GM12864 (cell line): ENCODE data around the gene NRARP.
A peak's percentile ranks its signal among the peaks of the same experiment; 100 is the strongest.

Experiments used
- DNase-seq: peaks from one replicate; pipeline ENCODE4 v3.0.0-alpha.2; 2011; ENCODE audit warnings: low read depth
- H3K4me3 ChIP-seq: 2 replicates; pipeline ENCODE4 v1.5.1; 2011; ENCODE audit warnings: mild to moderate bottlenecking, low read depth, low read length, control low read depth
- TF ChIP-seq, protein P1 (sequence below): IDR thresholded peaks from 2 replicates; pipeline ENCODE4 v1.5.1; 2011; ENCODE audit warnings: low read depth, mild to moderate bottlenecking, moderate library complexity, low read length, control low read depth, inconsistent platforms; ENCODE audit errors: missing control alignments

The NRARP gene

DNA sequence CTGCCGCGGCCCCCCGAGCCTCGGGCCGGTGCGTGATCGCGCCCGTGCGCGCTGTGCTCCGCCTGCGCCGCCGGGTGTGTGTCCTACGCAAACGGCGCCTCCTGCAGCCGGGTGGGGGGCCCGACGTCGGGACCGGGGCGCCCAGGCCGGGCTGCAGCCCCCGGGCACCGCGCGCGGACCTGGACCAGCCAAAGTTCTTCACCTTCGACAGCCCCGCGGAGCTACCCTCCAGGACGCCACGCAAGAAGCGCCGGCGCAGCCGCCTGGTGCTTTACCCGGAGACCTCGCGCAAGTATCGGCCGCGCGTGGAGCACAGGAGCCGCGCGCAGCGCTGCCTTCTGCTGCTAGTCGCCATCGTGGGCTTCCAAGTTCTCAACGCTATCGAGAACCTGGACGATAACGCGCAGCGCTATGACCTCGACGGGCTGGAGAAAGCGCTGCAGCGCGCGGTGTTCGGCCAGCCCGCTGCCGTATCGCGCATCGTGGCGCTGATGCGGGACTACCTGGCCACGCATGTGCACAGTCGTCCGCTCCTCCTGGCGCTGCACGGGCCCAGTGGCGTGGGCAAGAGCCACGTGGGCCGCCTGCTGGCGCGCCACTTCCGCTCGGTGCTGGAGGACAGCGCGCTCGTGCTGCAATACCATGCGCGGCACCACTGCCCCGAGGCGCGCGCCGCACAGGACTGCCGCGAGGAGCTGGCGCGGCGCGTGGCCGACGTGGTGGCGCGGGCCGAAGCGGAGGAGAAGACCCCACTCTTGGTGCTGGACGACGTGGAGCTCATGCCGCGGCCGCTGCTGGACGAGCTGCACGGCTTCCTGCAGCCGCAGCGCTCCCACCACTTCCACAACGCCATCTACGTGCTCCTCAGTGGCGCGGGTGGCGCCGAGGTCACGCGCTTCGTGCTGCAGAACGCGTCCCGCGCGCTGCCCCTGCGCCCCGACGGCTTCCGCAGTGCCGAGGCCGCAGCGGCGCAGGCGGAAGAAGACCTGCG is 23.1 kb downstream of the NRARP start:
- TF ChIP-seq, protein P1, sequence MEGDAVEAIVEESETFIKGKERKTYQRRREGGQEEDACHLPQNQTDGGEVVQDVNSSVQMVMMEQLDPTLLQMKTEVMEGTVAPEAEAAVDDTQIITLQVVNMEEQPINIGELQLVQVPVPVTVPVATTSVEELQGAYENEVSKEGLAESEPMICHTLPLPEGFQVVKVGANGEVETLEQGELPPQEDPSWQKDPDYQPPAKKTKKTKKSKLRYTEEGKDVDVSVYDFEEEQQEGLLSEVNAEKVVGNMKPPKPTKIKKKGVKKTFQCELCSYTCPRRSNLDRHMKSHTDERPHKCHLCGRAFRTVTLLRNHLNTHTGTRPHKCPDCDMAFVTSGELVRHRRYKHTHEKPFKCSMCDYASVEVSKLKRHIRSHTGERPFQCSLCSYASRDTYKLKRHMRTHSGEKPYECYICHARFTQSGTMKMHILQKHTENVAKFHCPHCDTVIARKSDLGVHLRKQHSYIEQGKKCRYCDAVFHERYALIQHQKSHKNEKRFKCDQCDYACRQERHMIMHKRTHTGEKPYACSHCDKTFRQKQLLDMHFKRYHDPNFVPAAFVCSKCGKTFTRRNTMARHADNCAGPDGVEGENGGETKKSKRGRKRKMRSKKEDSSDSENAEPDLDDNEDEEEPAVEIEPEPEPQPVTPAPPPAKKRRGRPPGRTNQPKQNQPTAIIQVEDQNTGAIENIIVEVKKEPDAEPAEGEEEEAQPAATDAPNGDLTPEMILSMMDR, result no peak
- DNase-seq, result no peak
- H3K4me3 ChIP-seq, result peak overlapping the region; percentile 69

DNA sequence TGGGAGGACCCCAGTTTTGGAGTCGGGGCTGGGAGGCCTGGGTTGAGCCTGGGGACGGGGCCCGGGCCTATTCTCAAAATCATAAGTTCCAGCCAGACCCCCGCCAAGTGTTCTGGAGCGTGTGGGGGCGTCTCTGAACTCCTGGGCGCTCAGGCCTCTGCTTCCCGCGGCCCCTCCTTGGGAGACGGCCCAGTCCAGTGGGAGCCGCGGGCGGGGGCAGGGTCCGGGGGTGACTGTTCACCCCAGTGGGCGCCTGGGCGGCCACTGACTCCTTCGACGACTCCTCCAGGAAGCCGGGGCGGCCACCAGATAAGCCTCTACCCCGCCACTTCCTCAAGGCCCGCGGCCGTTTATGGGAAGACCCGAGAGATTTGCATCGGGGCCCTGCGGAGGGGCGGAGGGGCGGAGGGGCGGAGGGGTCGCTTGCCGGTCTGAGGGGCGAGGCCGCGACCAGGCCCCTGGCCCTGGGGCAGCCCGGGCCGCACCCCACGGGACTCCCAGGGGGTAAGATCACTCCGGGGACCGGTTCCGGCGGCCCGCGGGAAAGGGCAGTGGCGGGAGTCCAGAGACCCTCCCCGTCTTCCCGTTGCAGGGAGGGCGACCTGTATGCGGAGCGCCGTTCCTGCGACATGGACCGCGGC is 23.9 kb downstream of the NRARP start:
- TF ChIP-seq, protein P1, result no peak
- peak overlapping the region; percentile 69 for H3K4me3 ChIP-seq
- DNase-seq, result no peak

DNA sequence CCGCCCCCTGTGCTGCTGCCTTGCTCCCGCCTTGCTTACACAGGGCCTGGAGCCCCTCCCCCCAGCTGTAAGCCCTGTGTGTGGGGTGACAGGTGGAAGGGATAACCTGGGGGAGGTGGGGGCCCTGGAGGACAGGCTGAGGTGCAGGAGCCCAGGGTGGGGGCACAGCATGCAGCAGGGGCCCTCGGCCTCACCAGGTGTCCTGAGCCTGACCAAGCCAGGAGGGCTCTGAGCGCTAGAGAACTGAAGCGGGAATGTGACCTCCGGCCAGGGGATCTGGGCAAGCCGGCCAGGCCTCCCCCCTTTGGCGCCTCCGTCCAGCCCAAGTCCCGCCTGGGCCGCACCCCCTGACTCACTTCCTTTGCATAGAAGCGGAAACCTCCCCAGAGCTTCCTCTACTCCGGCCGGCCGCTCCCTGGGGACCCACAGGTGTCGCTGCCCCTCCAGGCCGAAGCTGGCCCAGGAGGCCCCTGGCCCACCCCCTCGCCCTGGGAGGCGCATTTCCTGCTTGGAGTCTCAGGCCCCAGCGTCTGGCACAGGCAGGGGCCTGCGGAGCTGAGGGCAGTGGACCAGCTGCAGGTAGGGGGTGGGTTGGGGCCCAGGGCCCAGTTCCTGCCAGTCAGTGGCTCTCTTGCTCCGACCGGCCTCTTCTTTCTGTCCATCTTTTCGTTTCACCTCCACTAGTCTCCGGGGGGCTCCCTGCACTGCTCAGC is 24.6 kb downstream of the NRARP start, which contains the start of gene TOR4A:
Gene TOR4A, plus strand, starts transcription at position 398 of the 713 bp plus-strand sequence. CDS start 964 bp downstream, outside the sequence.
- no peak for DNase-seq
- H3K4me3 ChIP-seq, result peak within 1 kb of the TSS; percentile 69
- TF ChIP-seq, protein P1, result no peak

DNA sequence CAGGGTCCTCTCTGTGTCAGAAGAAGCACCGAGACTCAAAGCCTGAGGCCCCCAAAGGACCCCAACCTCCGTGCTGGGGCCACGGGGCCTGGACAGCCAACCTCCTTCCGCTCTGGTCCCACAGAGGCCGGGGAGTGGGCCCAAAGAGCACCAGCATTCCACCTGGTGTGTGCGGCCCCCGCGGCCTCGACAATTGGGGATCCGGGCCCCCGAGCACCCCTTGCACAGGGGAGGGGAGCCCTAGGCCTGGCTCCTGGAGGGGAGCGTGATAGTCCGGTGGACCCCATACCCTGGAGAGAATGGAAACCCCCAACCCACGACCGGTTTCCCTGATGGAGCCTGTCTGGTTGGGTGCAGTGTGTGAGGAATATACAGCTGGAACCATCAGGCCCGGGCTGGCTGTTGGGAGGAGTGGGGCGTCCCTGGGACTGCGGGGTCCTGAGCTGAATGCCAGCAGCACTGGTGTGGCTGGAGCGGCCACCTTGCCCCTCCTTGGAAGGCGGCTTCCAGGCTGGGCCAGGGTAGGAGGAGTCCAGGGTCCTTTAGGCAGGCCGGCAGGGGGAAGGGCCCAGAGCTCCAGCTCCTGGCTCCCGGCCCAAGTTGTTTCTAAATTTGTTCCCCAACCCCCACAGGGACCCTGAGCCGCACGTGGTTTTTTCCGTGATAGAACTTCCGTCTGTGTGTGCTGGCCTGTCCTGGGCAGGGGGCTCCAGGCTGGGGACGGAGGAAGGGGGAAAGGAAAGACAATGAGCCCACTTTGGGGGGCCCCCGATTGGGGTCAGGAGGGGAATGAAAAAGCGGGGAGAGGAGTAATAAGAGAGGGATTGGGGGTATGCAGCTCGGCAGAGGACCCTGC is 25.4 kb downstream of the NRARP start:
- TF ChIP-seq, protein P1, result no peak
- no peak for DNase-seq
- H3K4me3 ChIP-seq, result peak overlapping the region; percentile 69

DNA sequence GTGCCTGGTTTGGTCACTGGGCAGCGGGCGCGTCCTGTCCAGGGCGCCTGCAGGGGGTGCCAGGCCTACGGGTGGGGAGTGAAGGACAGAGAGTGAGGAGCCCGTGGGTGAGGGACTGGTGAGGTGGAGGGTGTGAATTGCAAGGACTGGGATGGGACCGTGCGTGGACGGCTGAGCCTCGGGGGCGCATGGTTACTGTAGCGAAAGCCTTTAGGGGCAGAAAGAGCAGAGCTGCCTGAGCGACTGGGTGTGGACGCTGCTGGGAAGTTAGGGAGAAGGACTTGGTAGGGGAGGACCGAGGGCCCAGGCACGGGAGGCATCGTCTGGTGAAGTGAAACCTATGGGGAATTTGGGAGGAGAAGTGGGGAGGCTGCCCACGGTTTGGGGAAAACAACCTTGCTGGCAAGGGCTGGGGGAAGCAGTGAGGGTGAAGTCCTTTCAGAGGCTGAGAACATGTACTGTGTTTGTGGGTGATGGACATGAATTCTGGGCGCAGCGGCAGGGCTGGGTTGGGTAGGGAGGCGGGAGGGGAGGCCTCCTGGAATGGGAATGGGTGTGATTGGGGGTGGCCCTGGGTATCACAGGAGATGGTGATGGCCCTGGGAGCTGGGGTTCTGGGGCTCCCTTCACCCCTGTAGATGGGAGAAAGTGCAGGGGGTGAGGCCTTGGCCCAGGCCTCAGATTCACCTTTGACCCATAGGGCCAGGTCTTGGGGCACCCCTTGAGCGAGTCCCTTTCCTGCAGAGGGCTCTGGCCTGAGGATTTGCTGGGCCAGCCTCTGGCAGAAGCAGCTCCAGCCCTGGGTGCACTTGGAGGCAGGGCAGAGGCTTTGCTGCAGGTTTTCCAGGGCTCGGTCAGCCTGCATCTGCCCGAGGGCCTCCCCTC is 26.2 kb downstream of the NRARP start:
- H3K4me3 ChIP-seq, result no peak overlapping the region
- no peak for DNase-seq
- TF ChIP-seq, protein P1, result no peak
